Measurements from ENCODE around the gene TRPV4. TPM values are rescaled to one million over a fixed set of nuclear protein-coding genes. Genes with fewer than 3 reads are reported as not detected.
"Not testable (repeated sequence)": the region's sequence is repeated elsewhere in the genome, so short reads cannot be mapped to it uniquely, and the experiment has no call there.

The TRPV4 gene
- total and polyA plus RNA-seq, 9 of the 15 experiments (the other 6 are each of a cell fraction or from before 2014, with no cell fraction given): 0.13 TPM; not detected in 8

DNA sequence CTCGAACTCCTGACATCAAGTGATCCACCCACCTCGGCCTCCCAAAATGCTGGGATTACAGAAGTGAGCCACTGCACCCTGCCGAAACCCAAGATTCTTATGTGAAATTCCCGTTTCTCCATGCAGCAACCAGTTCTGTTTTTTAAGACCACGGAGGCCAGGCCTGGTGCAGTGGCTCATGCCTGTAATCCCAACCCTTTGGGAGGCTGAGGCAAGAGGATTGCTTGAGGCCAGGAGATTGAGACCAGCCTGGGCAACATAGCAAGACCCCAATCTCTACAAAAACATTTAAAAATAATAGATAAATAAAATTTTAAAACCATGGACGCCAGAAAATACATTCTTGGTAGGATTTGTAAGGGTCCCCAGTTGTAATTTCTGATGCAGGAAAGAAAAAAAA is 17.3 kb upstream of the TRPV4 start:
- H3K9me3 ChIP-seq (replicated peaks; ENCODE audit: control insufficient read depth, insufficient read depth, low read depth, low read length); H3K4me1 ChIP-seq (replicated peaks in 1 of 2; ENCODE audit: control insufficient read depth in 2 of 2, insufficient read depth in 2 of 2, low read length in 2 of 2); H3K4me2 ChIP-seq (ENCODE audit: insufficient read depth, low read length); H3K36me3 ChIP-seq (ENCODE audit: control insufficient read depth, insufficient read depth, low read length); H3K27me3 ChIP-seq (ENCODE audit: control insufficient read depth in 2 of 2, insufficient read depth in 2 of 2, low read length in 2 of 2); H3K9ac ChIP-seq (ENCODE audit: insufficient read depth in 1 of 2, low read depth in 2 of 2, low read length in 2 of 2); H3K27ac ChIP-seq (ENCODE audit: extremely low read depth, low read depth, low read length); H4K20me1 ChIP-seq (replicated peaks; ENCODE audit: control insufficient read depth, insufficient read depth, low read length); ATAC-seq; intact Hi-C loops (cut with micrococcal nuclease); H2AFZ ChIP-seq (ENCODE audit: low read depth, low read length); BruUV-seq (replicated peaks); H3K4me3 ChIP-seq; H3K79me2 ChIP-seq (ENCODE audit: control insufficient read depth, insufficient read depth, low read length); H3K9me1 ChIP-seq (ENCODE audit: control insufficient read depth, insufficient read depth, low read length); in situ Hi-C loops (cut with MboI); FAIRE-seq; DNase-seq (ENCODE audit: extremely low read depth in 1 of 4, low spot score in 3 of 4): not testable (repeated sequence)
- ChIA-PET POLR2A (interaction anchor here (0.6 to 1.2 kb wide), 3 partner anchors 9 to 1147 kb away, joined by 3 to 4 read pairs (median 3); no protein-coding TSS in a partner anchor), CTCF (ENCODE audit: low intra/inter-chr PET ratio) (interaction anchor here (0.6 kb wide), 1 partner anchor 29 kb away, joined by 3 read pairs; no protein-coding TSS in a partner anchor)
- TF ChIP-seq ZNF121 (CRISPR knock-in tag; conservative IDR thresholded peaks at IDR 0.05) (peak; percentile 90), RBM25 (IDR thresholded peaks at IDR 0.05; ENCODE audit: low read depth, low read length, severe bottlenecking) (peak; percentile 55)
- 23% methylated on average over 6 of the region's 6 CpGs for WGBS (ENCODE audit: insufficient coverage, low coverage, missing lambda C conversion rate)

GRCh38 chr12:109847142-109847735 is 14.0 kb upstream of the TRPV4 start:
- Histone ChIP-seq H3K9me3 (replicated peaks; ENCODE audit: control insufficient read depth, insufficient read depth, low read depth, low read length) (no peaks in the 10 kb centered on the region), H3K9me1 (ENCODE audit: control insufficient read depth, insufficient read depth, low read length) (no peaks in the 10 kb centered on the region), H3K4me1 (replicated peaks in 1 of 2; ENCODE audit: control insufficient read depth in 2 of 2, insufficient read depth in 2 of 2, low read length in 2 of 2) (peaks cover 0 to 5% of the 10 kb centered on the region in 2 experiments; a peak in 3 of 5 replicates), H4K20me1 (replicated peaks; ENCODE audit: control insufficient read depth, insufficient read depth, low read length) (no peaks in the 10 kb centered on the region), H3K27ac (ENCODE audit: extremely low read depth, low read depth, low read length) (no peak overlapping the region), H3K4me2 (ENCODE audit: insufficient read depth, low read length) (no peak overlapping the region), H3K27me3 (ENCODE audit: control insufficient read depth in 2 of 2, insufficient read depth in 2 of 2, low read length in 2 of 2) (no peaks in the 10 kb centered on the region; a peak in 1 of 5 replicates), H3K36me3 (ENCODE audit: control insufficient read depth, insufficient read depth, low read length) (no peaks in the 10 kb centered on the region), H3K9ac (ENCODE audit: insufficient read depth in 1 of 2, low read depth in 2 of 2, low read length in 2 of 2) (no peak overlapping the region), H3K4me3 (no peak overlapping the region), H3K79me2 (ENCODE audit: control insufficient read depth, insufficient read depth, low read length) (no peaks in the 10 kb centered on the region), H2AFZ (ENCODE audit: low read depth, low read length) (no peak overlapping the region)
- no peak for ATAC-seq
- WGBS (ENCODE audit: insufficient coverage, low coverage, missing lambda C conversion rate): 10% methylated on average over 7 of the region's 7 CpGs
- intact Hi-C loops (cut with micrococcal nuclease): no loop called here
- TF ChIP-seq, protein P1, sequence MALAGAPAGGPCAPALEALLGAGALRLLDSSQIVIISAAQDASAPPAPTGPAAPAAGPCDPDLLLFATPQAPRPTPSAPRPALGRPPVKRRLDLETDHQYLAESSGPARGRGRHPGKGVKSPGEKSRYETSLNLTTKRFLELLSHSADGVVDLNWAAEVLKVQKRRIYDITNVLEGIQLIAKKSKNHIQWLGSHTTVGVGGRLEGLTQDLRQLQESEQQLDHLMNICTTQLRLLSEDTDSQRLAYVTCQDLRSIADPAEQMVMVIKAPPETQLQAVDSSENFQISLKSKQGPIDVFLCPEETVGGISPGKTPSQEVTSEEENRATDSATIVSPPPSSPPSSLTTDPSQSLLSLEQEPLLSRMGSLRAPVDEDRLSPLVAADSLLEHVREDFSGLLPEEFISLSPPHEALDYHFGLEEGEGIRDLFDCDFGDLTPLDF (CRISPR knock-in tag; IDR thresholded peaks at IDR 0.05): no peak
- TF ChIP-seq ZNF76 (CRISPR knock-in tag; IDR thresholded peaks at IDR 0.05; ENCODE audit: borderline replicate concordance) (no peak), BRCA1 (IDR thresholded peaks at IDR 0.05) (no peak), BRCA1 (CRISPR knock-in tag; IDR thresholded peaks at IDR 0.05) (no peak), PCBP1 (IDR thresholded peaks at IDR 0.05; ENCODE audit: low read depth, low read length, poor library complexity, severe bottlenecking) (no peak), GTF3C2 (IDR thresholded peaks at IDR 0.05; ENCODE audit: borderline replicate concordance, extremely low read depth, insufficient read length) (no peak), SMAD1 (IDR thresholded peaks at IDR 0.05; ENCODE audit: low read depth, low read length, partially characterized antibody) (no peak), POLR2H (tag; IDR thresholded peaks at IDR 0.05; ENCODE audit: low read depth) (no peak)
- CTCF ChIA-PET (ENCODE audit: low intra/inter-chr PET ratio): no interaction called here
- in situ Hi-C loops (cut with MboI): no loop called here
- no peak for DNase-seq (ENCODE audit: extremely low read depth in 1 of 4, low spot score in 3 of 4)
- no TSS peak for BruUV-seq (replicated peaks)
- POLR2A ChIA-PET: interaction anchor here (1.0 kb wide), 1 partner anchor 29 kb away, joined by 3 read pairs; no protein-coding TSS in a partner anchor
- FAIRE-seq: no peak
